ENCODE data around the gene STPG2.

GRCh38 chr4:97924341-97924958 is 218.8 kb downstream of the STPG2 start:
- TF ChIP-seq POLR2A (IDR thresholded peaks at IDR 0.05) (no peak), CTCF (IDR thresholded peaks at IDR 0.05) (no peak), POLR2AphosphoS5 (IDR thresholded peaks at IDR 0.05) (no peak)
